ENCODE measurements around the gene MAEA. TPM values are rescaled to one million over a fixed set of nuclear protein-coding genes. Genes with fewer than 3 reads are reported as not detected.

Gene MAEA
- total and polyA plus RNA-seq, 9 of the 15 experiments (the other 6 are each of a cell fraction or from before 2014, with no cell fraction given), result 2.1 to 86.5 (median 45.0) TPM

- TF ChIP-seq ZNF318 (IDR thresholded peaks at IDR 0.05; ENCODE audit: borderline replicate concordance in 1 of 2, low read depth in 1 of 2), result no peak
- no peak for TF ChIP-seq MCM2 (IDR thresholded peaks at IDR 0.05; ENCODE audit: low read depth)
- TF ChIP-seq KAT2B (IDR thresholded peaks at IDR 0.05; ENCODE audit: low read depth, low read length), result no peak
- no peak for TF ChIP-seq BDP1 (IDR thresholded peaks at IDR 0.05; ENCODE audit: insufficient read depth, insufficient read length)
- no peak for TF ChIP-seq ZNF449 (CRISPR knock-in tag; IDR thresholded peaks at IDR 0.05)
- no peak for TF ChIP-seq ZNF407 (IDR thresholded peaks at IDR 0.05; ENCODE audit: low read depth)
Observed at GRCh38 chr4:1345903-1346780, 56.5 kb downstream of the MAEA start (continued).
